Choroid plexus epithelial cell (primary cell): Measurements from ENCODE around the gene KICS2.
A peak's percentile ranks its signal among the peaks of the same experiment; 100 is the strongest.

Experiments
- DNase-seq: peaks from one replicate; pipeline ENCODE4 v3.0.0-alpha.2; 2010; ENCODE audit warnings: low read depth
- H3K4me3 ChIP-seq: 2 replicates; pipeline ENCODE4 v1.5.1; 2011; ENCODE audit warnings: low read depth, mild to moderate bottlenecking, control low read depth, low read length, moderate library complexity
- TF ChIP-seq, protein P1 (sequence below): conservative IDR thresholded peaks from 2 replicates; pipeline ENCODE4 v1.5.1; 2011; ENCODE audit warnings: low read depth, mild to moderate bottlenecking, control low read depth, inconsistent platforms, low read length, moderate library complexity

Gene KICS2

DNA sequence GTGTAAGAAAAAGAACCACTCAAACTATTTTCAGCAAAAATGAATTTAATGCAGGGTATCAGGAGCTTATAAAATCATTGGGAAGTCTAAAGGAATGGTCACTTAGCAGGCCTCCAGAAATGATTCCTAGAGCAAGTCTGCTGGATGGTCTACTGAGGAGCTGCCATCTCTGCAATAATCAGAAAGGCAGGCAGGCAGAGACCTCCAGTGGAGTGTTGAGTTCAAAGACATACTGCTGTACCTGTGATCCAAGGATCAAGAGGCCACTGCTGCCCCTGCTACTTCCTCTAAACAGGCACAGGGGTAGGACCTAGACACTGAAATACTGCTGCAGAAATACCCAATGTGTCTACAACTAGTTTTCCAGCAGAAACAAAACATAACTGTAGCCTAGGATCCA lies 14.5 kb upstream of the KICS2 start:
- TF ChIP-seq, protein P1, sequence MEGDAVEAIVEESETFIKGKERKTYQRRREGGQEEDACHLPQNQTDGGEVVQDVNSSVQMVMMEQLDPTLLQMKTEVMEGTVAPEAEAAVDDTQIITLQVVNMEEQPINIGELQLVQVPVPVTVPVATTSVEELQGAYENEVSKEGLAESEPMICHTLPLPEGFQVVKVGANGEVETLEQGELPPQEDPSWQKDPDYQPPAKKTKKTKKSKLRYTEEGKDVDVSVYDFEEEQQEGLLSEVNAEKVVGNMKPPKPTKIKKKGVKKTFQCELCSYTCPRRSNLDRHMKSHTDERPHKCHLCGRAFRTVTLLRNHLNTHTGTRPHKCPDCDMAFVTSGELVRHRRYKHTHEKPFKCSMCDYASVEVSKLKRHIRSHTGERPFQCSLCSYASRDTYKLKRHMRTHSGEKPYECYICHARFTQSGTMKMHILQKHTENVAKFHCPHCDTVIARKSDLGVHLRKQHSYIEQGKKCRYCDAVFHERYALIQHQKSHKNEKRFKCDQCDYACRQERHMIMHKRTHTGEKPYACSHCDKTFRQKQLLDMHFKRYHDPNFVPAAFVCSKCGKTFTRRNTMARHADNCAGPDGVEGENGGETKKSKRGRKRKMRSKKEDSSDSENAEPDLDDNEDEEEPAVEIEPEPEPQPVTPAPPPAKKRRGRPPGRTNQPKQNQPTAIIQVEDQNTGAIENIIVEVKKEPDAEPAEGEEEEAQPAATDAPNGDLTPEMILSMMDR, result peak; percentile 51
- H3K4me3 ChIP-seq, result no peak overlapping the region
- DNase-seq, result peak; percentile 66

DNA sequence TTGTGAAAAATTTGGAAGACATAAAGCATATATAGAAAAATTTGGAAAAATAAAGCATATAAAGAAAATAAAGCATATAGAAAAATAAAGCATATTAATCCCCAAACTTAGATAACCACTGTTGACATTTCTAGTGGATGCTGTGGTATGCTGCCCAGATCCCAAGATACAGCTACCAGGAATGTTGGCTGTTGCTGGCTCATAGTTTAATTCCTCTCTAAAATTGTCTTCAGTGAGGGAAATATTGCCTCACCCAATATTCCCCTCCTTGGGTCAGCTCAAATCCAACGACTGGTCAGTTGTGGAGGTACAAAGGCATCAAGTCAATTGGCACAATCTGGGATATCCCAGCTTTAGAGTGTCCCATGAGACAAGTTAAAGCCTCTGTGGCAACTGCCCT lies 10.1 kb upstream of the KICS2 start:
- no peak for DNase-seq
- TF ChIP-seq, protein P1, result no peak
- no peak overlapping the region for H3K4me3 ChIP-seq

DNA sequence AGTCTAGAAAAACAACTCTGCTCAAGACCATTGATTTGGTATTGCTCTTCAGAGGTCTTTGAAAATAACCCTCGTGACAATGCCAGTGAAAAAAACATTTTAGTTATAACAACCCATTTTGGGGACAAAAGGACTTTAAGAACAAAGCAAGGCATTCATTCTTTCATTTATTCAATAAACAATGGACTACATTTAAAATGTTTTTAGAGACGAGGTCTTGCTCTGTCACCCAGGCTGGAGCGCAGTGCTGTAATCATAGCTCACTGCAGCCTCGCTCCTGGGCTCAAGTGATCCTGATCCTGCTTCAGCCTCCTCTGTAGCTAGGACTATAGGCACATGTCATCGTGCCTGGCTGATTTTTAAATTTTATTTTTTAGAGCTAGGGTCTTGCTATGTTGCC lies 7.7 kb upstream of the KICS2 start:
- DNase-seq, result no peak
- TF ChIP-seq, protein P1, result no peak
- no peak overlapping the region for H3K4me3 ChIP-seq

DNA sequence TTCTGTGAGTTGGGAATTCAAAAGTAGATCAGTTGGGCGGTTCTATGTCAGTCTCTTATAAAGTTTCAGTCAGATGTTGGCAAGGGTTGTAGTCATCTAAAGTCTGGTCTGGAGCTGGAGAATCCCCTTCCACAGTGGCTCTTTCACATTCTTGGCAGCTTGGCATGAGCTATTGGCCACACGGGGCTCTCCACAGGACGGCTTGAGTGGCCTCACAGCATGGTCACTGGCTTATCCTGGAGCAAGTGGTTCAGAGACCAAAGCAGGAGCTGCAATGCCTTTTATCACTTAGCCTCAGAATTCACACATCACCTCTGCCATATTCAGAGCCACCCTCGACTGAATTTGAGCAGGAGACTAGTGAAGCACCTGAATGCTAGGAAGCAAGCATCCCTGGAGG lies 7.1 kb upstream of the KICS2 start:
- DNase-seq, result no peak
- TF ChIP-seq, protein P1, result no peak
- no peak overlapping the region for H3K4me3 ChIP-seq

DNA sequence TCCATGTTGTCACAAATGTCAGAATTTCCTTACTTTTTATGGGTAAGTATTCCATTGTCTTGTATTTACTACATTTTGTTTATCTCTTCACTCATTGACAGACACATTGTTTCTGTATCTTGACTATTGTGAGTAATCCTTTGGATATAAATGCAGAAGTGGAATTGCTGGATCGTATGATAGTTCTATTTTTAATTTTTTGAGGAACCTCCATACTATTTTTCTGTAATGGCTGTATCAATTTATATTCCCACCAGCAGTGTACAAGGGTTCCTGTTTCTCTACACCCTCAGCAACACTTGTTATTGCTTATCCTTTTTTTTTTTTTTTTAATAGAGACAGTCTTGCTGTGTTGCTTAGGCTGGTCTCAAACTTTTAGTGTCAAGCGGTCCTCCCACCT lies 3.5 kb upstream of the KICS2 start:
- DNase-seq, result no peak
- no peak overlapping the region for H3K4me3 ChIP-seq
- TF ChIP-seq, protein P1, result no peak

DNA sequence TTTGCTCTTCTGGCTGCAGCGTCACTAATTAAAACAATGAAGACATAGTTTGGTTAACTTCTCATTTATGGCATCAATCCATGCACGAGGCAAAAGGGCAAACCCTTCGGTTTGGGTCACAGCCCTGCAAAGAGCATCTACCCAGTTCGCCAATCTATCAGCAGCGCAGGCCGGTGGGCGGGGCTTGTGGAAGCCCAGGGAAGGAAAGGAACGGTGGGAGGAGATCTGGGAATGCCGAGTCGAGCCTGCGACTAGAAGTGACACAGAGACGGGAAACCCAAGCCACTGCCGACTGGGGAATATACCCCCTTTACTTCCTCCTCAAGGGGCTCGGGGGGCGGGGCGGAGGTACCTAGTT lies 466 bp downstream of the KICS2 start:
- H3K4me3 ChIP-seq, result peak overlapping the region; percentile 93
- DNase-seq, result peak; percentile 67
- TF ChIP-seq, protein P1, result no peak

DNA sequence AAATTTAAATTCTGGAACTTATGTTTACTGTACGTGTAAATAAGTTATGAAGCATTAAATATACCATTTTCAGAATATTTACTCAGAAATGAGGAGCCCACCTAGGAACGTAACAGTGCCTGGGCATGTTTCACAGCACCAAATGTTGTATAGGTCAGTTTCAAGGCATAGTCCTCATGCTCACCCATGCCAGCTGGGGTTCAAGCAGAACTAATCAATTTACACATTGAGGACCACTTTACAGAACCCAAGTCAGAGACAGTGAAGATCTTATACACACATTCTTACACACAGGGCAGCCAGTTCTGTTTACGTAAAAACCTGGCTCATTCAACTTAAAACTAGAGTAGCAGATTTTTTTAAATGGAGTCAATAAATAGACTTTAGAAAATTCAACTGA lies 2.0 kb downstream of the KICS2 start:
- no peak for DNase-seq
- TF ChIP-seq, protein P1, result no peak
- H3K4me3 ChIP-seq, result no peak overlapping the region
